DMS153 treated with DMSO at 0.1 percent for 48 hours (cell line): ENCODE results near the gene TVP23A.
"Not testable (repeated sequence)": the region's sequence is repeated elsewhere in the genome, so short reads cannot be mapped to it uniquely, and the experiment has no call there.

ENCODE experiments used
- DNase-seq: peaks from one replicate; lab custom pipeline; 2025; ENCODE audit not compliant: unreplicated experiment; lab: John Stamatoyannopoulos, UW

The TVP23A gene

DNA sequence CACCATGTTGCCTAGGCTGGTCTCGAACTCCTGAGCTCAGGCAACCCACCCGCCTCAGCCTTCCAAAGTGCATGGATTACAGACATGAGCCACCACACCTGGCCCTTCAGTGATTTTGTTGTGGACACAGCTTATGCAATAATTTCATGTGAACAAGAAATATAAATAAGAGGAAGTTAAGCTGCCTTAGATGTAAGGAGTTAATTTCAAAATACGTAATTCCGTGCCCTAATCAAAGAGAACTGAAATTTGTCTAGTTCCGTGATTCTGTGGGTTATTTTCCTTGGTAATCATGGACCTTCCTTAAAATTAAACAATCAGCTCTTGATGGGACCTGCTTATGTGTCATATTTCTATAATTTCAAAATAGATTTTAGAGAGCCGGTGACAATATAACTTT lies 11.9 kb downstream of the TVP23A start:
- DNase-seq, result no peak

DNA sequence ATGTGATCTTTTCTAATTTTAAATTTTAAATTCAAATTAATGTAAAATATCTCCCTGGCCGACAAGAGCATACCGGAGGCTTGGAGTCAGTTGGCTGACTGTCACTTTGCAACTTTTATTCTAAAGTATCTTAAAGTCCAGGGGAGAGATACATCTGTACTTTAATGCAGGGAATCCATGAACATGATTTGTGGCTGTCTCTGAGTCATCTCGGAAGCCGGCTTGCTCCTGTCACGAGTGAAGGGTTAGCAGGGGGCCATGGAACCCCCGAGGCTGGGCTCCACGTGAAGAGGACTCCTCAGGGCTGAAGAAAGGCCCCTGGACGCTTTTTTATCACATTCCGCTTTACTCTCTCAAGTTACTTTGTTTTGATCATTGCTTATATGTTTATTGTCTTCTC lies 13.3 kb downstream of the TVP23A start:
- DNase-seq, result no peak

DNA sequence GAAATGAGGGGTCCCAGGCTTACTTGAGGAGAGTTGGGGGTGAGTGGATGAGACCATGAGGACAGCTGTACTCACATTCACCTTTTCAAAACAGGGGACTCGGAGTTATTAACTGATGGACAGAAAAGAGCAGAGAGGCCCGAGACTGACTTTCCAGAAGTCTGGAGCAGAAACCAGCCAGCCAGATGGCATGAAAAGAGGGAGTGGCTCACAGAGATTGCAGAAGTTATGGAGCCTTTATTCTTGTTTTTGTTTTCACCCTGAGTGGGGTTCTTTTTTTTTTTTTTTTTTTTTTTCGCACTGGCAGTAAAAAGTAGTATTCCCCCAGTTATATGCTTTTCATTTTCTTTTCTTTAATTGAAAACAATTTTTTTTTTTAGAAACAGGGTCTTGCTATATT lies 18.9 kb downstream of the TVP23A start:
- DNase-seq, result no peak

DNA sequence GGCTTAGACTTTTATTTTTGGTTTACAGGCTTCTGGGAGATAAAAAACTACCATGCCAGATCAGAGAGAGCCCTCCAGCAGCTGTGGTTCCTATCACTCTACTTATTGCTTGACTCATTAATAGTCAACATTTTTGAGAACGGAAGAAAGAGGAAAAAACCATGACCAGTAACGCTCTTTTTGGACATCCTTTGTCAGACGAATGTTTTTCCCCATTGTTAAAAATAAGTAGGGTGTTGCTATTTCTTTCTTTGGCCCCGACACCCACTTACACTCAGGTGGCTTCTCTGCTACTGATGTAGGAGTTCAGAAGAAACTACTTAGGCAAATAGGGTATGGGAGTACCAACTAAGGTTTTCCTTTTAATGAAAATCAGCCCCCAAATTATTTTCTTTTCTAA lies 27.5 kb downstream of the TVP23A start:
- no peak for DNase-seq

DNA sequence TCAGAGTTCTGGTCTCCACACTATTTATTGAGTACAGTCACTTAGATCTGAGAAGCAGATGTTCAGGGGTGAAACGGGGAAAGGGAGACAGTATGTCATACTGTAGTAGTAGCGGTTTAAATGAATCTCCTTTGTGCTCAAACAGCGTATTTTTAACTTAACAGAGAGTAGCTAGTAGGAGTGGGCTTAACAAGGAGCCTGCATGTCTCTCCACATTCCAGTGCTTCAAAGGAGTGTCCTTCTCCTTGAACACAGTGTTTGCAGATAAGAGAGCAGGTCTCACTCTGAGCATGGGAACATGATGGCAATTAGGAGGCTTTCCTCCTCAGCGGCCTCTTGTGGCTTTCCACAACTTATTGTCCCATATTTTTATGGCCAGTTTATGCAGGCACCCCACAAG lies 30.0 kb downstream of the TVP23A start:
- not testable (repeated sequence) for DNase-seq

DNA sequence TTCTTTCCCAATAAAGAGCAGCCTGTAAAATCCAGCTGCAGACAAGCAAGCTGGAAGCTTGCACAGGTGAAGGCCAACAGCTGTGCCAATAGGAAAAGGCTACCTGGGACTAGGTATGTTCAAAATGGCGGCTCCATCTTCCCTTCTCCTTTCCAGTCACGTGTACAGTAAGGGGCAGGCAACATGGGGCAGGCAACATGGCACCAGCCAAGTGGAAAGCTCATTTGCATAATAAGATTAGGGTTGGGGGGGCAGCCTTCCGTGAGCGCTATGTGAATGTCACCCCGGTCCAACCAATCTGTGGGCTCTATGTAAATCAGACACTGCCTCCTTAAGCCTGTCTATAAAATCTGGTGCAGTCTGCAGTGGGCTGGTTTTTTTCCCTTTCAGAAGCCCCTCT lies 31.3 kb downstream of the TVP23A start:
- no peak for DNase-seq

DNA sequence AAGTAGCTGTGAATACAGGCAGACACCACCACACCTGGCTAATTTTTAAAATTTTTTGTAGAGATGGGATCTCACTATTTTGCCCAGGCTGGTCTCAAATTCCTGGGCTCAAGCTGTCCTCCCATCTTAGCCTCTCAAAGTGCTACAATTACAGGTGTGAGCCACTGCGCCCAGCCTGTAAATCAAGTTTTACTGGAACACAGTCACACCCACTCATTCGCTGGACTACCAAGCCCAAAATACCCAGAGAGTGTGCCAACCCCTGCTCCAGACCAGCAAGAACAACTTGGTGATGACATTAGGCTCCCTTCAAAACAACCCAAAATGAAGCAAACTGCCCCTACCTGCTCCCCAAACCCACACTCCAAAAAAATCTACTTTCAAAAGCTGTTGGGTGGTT lies 36.0 kb downstream of the TVP23A start:
- no peak for DNase-seq

DNA sequence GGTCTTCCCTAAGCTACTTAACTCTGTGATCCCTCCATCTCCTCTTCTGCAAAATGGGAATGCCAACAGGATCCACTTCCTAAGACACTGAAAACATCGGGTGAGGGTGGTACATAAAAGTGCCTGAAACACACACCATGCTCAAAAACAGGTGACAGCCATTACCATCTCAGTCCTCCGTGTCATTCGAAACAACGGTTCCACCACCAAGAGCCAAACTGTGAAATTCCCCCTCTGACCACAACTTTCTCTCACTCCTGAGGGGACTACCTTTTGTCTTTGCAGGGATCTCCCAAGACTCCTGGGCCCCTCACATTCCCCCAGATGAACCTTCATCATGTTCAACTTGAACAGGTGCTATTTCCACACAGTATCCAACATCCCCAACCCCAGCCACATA lies 38.0 kb downstream of the TVP23A start:
- no peak for DNase-seq

DNA sequence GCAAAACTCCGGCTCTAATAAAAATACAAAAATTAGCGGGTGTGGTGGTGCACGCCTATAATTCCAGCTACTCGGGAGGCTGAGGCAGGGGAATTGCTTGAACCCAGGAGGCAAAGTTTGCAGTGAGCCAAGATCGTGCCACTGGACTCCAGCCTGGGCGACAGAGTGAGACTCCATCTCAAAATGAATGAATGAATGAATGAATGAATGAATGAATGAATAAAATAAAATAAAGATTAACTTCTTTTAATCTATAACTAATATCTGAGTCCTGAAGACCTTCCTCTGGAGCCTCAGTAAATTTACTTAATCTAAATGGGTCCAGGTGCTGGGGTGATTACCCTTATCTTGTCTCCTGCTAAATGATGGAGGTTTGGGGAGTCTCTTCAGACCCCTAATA lies 38.7 kb downstream of the TVP23A start:
- not testable (repeated sequence) for DNase-seq

DNA sequence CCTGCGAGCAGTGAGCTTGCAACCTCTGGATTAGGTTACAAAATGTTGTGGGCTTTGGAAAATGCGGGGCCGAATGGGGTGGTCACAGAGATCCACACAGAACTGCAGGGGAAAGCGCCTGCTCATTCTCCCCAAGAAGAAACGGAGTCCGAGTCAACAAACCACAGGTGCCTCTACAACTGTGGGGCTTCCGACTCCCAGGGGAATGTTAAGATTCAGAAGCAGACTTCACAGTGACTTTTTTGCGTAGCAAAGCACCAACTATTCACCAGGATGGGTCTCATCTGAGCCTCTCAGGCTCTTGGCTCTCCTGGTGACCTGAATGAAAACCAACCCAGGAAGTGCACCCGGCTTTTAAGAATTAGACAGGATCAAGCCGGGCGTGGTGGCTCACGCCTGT lies 41.2 kb downstream of the TVP23A start:
- DNase-seq, result no peak

DNA sequence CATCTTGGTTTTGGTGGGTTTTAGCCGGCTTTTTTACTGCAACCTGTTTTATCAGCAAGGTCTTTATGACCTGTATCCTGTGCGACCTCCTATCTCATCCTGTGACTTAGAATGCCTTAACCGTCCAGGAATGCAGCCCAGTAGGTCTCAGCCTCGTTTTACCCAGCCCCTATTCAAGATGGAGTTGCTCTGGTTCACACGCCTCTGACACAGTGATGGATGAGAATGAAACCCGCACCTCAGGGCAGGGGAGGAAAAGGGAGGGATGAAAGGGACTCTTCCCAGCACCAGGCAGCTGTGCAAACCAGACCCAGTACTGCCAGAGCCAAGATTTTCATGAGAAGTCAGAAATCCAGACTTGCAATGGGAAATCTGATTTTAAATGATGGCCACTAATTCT lies 41.7 kb downstream of the TVP23A start:
- DNase-seq, result not testable (repeated sequence)

DNA sequence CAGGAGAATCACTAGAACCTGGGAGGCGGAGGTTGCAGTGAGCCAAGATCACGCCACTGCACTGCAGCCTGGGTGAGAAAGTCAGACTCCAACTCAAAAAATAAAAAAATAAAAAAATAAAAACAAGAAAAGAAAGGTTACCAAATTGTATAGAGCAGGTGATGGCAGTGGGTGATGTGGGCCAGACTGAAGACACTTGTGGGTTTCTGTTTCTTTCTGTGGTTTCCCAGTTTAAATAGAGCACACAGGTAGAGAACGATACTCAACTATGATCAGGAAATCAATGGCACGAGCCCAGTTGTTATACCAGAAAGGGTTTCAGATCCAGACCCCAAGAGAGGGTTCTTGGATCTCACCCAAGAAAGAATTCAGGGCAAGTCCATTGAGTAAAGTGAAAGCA lies 42.3 kb downstream of the TVP23A start:
- no peak for DNase-seq

DNA sequence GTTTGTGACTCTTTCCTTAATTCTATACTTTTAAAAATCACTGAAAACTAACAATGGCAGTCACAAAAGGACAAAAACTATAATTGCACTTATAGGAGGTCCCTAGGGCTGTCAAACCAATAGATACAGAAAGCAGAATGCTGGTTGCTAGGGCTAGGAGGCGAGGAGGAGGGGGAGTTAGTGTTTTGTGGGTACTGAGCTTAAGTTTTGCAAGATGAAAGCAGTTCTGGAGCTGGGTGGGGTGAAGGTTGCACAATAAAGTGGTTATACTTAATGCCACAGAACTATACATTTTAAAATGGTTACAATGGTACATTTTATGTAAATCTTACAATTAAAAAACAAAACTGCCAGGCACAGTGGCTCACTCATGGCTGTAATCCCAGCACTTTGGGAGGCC lies 47.7 kb downstream of the TVP23A start:
- DNase-seq, result no peak

DNA sequence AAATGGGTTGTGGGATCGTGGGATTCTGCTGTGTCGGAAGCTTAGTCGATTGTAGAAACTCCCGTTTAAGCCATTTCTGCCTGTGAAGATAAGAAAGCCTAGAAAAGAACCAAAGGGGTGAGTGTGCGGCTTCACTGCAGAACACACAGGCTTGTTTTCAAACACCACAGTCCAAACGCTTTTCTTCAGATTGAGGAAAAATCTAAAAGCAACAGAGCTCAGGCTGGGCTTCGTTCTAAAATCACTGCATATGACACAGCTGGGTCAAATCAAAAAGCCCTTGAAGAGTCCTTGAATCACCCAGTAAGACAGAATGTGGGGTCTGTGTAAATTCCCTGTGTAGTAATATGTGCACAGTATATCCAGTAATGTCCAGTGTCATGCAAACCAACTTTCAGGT lies 49.2 kb downstream of the TVP23A start:
- DNase-seq, result no peak

DNA sequence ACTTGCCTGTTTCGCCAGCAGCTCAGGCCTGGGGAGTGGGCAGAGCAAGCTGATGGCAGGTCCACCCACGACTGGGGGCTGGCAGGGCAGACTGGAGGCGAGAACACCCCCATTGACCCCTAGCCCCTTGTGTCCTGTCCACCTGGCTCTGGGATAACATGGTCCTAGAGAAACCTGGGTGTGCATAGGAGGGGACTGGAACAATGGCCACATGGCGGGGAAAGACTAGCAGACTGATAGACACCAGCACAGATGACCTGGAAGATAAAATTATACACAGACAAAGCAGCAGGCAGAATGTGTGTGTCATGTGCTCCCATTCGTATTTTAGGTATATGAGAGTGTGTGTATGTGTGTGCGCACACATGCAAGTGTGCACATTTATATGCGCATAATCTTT lies 51.5 kb downstream of the TVP23A start:
- DNase-seq, result no peak

DNA sequence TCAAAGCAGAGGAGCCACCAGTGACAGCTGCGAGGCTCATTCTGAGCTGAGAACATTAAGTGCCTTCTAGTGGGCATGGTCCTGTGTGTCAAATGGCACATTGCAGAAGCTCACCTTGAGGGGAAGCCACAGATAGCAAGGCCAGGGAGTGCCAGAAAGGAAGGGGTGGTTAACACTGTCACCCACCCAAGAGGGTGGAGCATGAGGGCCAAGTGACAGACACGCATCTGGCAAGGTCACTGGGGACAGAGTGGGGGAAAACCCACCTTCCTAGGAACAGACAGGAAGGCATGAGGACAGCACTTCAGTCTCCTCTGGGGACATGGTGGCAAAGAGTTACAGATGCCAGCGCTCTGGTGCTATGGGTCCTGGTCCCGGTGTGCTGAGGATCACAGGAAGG lies 52.8 kb downstream of the TVP23A start:
- no peak for DNase-seq

DNA sequence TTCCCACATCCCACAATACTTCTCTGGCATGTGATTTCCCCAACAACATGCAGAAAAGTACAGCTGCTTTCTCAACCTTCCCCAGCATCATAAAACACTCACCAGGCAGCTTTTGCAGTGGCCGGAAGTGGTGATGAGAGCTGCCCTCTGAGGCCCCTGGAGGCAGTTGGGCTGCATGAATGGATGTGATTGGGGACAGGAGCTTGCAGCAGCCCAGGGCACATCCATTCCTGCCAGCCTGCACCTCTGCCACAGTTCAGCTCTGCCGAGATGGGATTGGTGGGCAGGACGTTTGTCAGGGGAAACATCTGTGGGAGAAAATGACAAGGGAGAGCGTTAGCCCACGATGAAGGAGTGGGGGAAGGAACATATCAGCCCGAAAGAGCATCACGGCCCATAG lies 55.1 kb downstream of the TVP23A start:
- DNase-seq, result no peak

DNA sequence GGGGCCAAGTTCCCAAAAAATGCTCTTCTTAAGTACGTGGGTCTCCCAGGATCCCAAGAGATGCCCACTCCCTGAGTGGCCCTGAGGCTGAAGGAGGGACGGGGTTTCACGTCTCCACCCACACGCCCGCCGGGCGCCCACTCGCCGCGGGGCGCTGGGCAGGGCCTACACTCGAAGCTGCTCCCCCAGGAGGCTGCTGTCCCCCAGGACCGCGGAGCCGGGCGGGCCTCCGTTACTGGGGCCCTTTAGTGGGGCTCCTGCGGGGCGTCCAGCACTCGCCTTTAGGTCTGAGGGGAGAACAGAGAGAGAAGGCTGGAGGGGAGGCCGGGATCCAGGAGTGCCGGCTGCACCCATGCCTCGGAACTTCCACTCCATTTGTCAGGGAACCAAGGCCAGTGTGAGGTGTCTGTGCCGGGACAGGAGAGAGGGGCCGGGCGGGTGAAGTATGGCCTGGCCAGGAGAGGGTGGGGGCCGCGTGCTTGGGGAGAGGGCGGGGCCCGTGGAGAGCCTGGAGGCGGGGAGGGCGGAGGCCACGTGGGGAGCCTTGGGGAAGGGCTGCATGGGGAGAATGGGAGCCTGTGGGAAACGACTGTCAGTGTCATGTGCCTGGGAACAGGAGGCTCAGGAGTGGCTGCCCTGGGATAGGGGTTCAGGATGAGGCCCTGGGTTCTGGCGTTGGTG lies 56.1 kb downstream of the TVP23A start:
- DNase-seq, result no peak

DNA sequence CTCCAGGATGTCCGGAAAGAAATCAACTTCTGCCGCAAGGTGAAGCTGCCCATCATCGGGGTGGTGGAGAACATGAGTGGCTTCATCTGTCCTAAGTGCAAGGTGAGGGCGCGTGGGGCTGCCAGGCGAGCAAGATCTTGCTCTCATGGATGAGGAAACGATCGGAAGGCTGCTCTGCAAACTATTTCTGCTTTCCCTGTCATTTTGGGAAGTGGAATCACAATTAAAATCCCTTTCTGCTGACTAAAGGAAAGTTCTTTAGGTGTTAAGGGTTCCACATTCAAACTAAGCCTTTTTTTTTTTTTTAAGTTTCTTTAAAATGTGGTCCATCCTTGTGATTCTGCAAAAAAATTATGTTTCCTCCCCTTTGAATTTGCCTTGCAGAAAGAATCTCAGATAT lies 57.2 kb downstream of the TVP23A start:
- no peak for DNase-seq

DNA sequence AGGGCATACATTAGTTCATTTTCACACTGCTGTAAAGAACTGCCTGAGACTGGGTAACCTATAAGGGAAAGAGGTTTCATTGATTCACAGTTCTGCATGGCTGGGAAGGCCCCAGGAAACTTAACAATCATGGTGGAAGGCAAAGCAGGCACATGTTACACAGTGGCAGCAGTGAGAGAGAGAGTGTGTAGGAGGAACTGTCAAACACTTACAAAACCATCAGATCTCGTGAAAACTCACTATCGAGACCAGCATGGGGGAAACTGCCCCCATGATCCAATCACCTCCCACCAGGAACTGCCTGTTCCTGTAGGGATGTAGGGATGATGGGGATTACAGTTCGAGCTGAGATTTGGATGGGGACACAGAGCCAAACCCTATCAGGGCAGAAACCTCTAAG lies 57.7 kb downstream of the TVP23A start:
- DNase-seq, result no peak

DNA sequence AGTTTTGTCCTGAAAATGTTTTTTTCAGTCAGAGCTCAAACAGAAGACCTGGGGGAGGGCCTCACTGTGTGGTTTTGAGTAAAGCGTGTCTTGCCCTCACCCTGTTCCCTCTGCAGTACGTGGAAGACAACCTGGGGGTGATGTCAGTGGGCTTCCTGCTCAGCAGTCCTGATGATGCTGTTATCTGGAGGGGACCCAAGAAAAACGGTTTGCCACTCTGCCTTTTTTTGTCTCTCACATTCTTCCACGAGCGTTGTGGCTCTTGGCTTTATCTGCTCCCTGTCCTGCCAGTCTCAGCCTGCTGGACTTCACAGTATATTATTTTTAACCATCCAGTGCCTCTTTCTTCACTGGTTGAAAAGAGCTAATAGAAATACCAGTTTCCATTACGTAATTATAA lies 62.0 kb downstream of the TVP23A start:
- no peak for DNase-seq

DNA sequence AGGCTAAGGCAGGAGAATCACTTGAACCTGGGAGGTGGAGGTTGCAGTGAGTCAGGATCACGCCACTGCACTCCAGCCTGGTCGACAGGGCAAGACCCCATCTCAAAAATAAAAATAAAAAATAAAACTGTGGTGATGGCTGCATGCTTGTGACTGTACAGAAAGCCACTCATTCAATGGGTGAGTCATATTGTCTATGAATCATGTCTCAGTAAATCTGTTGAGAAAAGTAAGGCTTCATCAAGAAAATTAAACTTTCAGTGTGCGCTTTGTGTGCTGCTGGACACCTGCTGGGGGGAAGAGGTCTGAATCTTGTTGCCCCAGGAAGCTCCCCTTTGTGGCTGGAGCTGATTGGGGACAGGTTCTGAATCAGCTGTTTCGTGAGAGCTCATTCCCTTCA lies 63.7 kb downstream of the TVP23A start:
- no peak for DNase-seq

DNA sequence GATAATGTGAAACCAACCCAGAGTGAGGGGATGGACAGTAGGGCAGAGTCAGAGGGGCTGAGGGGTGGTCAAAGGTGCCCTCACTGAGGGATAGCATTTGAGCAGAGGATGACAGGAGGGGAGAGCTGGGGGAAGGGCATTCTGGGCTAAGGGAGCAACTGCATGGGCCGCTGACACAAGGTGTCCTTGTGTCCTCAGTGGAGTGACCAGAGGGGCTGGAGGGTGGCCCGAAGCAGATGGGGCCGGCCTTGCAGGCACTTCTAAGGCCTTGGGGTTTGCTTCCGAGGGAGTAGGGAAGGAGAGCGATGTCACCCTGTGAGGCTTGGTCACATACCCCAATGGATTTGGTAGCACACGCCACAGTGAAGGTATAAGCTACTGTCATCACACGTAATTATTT lies 64.9 kb downstream of the TVP23A start:
- no peak for DNase-seq
